ENCODE results near the gene GAP43.

Gene GAP43

DNA sequence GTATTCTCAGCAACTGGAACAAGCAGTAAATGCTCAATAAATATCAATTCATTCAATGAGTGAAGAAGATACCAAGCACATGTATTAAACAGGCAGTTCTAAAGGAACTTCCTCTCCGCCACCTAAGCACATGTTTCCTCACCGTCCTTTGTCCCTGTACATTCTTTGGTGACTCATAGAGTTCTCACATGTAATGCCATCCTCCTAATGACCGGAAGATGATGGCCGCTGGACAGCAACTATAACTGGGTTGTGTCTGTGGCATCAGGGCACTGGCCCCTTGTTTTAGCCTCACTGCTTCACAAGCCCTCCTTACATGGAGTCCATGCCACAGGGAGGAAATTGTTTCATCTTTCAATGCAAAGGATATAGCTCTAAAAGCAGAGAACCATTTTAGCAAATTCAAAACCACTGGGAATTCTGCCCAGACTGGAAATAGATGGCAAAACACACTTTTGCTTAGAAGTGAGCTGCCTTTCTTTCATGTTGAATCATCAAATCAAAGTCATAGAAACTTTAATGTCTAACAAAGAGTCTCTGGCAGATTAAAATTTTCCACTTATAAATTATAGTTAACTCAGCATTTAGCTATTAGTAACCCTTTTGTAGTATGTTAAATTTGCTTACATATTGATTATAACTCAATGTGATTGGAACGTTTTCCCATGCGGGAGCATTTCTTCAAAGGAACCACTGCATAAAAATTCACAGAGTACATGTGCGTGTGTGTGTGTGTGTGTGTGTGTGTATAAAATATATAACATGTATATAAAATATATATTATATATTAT, 74.1 kb downstream of the GAP43 start:
- Histone ChIP-seq H2AFZ (ENCODE audit: low read depth, low read length, severe bottlenecking) (no peak overlapping the region), H3K27me3 (ENCODE audit: low read length) (no peaks in the 10 kb centered on the region), H3K9ac (ENCODE audit: low read length) (no peak overlapping the region), H3K27ac (ENCODE audit: low read depth, low read length) (no peak overlapping the region), H3K4me2 (ENCODE audit: low read depth, low read length, poor library complexity, severe bottlenecking) (no peak overlapping the region), H3K36me3 (ENCODE audit: low read length) (no peaks in the 10 kb centered on the region), H4K20me1 (ENCODE audit: low read depth, low read length) (no peaks in the 10 kb centered on the region), H3F3A (ENCODE audit: insufficient read depth) (no peaks in the 10 kb centered on the region), H3K79me2 (ENCODE audit: insufficient read depth, low read length) (no peaks in the 10 kb centered on the region), H3K9me2 (replicated peaks; ENCODE audit: insufficient read depth, low read length) (no peaks in the 10 kb centered on the region), H3K4me3 (ENCODE audit: insufficient read depth, low read length, poor library complexity, severe bottlenecking) (no peak overlapping the region), H3K9me3 (ENCODE audit: insufficient read depth, low read length) (no peaks in the 10 kb centered on the region)
- no peak for TF ChIP-seq EZH2phosphoT487 (conservative IDR thresholded peaks at IDR 0.05; ENCODE audit: low read length)
- TF ChIP-seq, protein P1, sequence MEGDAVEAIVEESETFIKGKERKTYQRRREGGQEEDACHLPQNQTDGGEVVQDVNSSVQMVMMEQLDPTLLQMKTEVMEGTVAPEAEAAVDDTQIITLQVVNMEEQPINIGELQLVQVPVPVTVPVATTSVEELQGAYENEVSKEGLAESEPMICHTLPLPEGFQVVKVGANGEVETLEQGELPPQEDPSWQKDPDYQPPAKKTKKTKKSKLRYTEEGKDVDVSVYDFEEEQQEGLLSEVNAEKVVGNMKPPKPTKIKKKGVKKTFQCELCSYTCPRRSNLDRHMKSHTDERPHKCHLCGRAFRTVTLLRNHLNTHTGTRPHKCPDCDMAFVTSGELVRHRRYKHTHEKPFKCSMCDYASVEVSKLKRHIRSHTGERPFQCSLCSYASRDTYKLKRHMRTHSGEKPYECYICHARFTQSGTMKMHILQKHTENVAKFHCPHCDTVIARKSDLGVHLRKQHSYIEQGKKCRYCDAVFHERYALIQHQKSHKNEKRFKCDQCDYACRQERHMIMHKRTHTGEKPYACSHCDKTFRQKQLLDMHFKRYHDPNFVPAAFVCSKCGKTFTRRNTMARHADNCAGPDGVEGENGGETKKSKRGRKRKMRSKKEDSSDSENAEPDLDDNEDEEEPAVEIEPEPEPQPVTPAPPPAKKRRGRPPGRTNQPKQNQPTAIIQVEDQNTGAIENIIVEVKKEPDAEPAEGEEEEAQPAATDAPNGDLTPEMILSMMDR (IDR thresholded peaks at IDR 0.05; ENCODE audit: insufficient read depth, low read length, poor library complexity, severe bottlenecking): no peak

DNA sequence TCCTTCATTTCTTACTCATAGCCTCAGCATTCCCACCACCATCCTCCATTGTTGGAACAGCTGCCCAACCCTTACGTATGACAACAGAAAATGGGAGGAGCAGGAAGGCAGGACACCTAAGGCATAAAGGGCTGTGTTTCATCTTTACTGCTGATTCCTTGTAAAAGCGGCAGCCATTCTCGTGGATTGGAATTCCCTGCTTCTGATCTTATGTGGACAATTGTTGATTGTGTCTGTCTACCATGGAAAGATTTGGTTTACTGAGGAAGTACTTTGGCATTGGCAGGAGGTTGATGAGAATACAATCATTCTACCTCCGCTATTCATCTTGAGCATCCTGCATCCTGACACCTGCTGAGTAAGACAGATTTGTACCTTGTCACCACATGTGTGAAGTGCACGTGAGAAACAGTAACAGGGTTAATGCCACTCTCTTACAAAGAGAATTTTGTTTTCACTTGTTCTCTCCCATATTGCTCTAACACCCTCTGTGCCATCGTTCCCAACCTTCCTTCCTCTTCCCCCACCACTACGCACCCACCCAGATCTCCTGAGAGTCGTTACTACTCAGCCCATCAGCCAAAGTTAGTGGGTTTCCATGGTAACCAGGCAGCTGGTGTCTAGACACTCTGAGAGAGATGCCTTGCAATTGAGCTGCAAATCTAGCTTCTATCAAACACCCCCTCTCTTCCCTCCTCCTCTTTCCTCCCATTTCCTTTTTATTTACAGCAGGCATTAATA, 75.7 kb downstream of the GAP43 start:
- no peak for TF ChIP-seq EZH2phosphoT487 (conservative IDR thresholded peaks at IDR 0.05; ENCODE audit: low read length)
- TF ChIP-seq, protein P1 (IDR thresholded peaks at IDR 0.05; ENCODE audit: insufficient read depth, low read length, poor library complexity, severe bottlenecking): no peak
- H3K27me3 ChIP-seq (ENCODE audit: low read length): no peaks in the 10 kb centered on the region
- no peaks in the 10 kb centered on the region for H3K9me3 ChIP-seq (ENCODE audit: insufficient read depth, low read length)
- no peak overlapping the region for H3K9ac ChIP-seq (ENCODE audit: low read length)
- H3K79me2 ChIP-seq (ENCODE audit: insufficient read depth, low read length): no peaks in the 10 kb centered on the region
- H3K27ac ChIP-seq (ENCODE audit: low read depth, low read length): no peak overlapping the region
- no peak overlapping the region for H3K4me2 ChIP-seq (ENCODE audit: low read depth, low read length, poor library complexity, severe bottlenecking)
- H3K9me2 ChIP-seq (replicated peaks; ENCODE audit: insufficient read depth, low read length): no peaks in the 10 kb centered on the region
- no peaks in the 10 kb centered on the region for H3K36me3 ChIP-seq (ENCODE audit: low read length)
- H4K20me1 ChIP-seq (ENCODE audit: low read depth, low read length): no peaks in the 10 kb centered on the region
- H2AFZ ChIP-seq (ENCODE audit: low read depth, low read length, severe bottlenecking): no peak overlapping the region
- no peaks in the 10 kb centered on the region for H3F3A ChIP-seq (ENCODE audit: insufficient read depth)
- H3K4me3 ChIP-seq (ENCODE audit: insufficient read depth, low read length, poor library complexity, severe bottlenecking): no peak overlapping the region

DNA sequence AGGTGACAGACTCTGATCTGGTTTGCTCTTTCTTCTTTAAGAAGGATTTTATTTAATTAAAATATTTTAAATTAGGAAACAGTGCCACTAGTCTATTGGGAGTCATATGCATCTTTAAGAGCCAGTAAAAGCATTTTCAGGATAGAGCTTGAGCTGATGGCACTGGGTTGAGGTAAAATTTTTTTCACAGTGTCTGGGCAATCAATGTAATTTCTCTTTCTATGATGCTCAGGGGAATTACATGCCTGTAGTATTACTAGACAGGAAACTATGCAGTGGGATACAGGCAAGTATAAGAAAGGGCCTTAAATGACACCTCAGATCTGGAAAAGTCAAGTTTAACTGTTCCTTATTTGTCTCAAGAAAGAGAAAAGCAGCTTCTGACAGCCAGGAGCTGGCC, 76.4 kb downstream of the GAP43 start:
- TF ChIP-seq, protein P1 (IDR thresholded peaks at IDR 0.05; ENCODE audit: insufficient read depth, low read length, poor library complexity, severe bottlenecking): no peak
- TF ChIP-seq EZH2phosphoT487 (conservative IDR thresholded peaks at IDR 0.05; ENCODE audit: low read length): no peak
- no peak overlapping the region for H2AFZ ChIP-seq (ENCODE audit: low read depth, low read length, severe bottlenecking)
- H3K27ac ChIP-seq (ENCODE audit: low read depth, low read length): no peak overlapping the region

More for the DNA sequence above, 76.4 kb downstream of the GAP43 start:
- Histone ChIP-seq H3K4me2 (ENCODE audit: low read depth, low read length, poor library complexity, severe bottlenecking) (no peak overlapping the region), H3K27me3 (ENCODE audit: low read length) (no peaks in the 10 kb centered on the region), H4K20me1 (ENCODE audit: low read depth, low read length) (no peaks in the 10 kb centered on the region), H3K9me2 (replicated peaks; ENCODE audit: insufficient read depth, low read length) (no peaks in the 10 kb centered on the region), H3K36me3 (ENCODE audit: low read length) (no peaks in the 10 kb centered on the region), H3K9me3 (ENCODE audit: insufficient read depth, low read length) (no peaks in the 10 kb centered on the region), H3K79me2 (ENCODE audit: insufficient read depth, low read length) (no peaks in the 10 kb centered on the region), H3K9ac (ENCODE audit: low read length) (no peak overlapping the region), H3F3A (ENCODE audit: insufficient read depth) (no peaks in the 10 kb centered on the region), H3K4me3 (ENCODE audit: insufficient read depth, low read length, poor library complexity, severe bottlenecking) (no peak overlapping the region)
